GM23338 (cell line): ENCODE measurements around the gene CACNB2. TPM values are rescaled to one million over a fixed set of nuclear protein-coding genes. Genes with fewer than 3 reads are reported as not detected.

Experiments
- ATAC-seq: fragments of 200-7000 bp; cut with Tn5 transposase; 3 replicates; pipeline ENCODE4 v1.9.1; 2020
- DNase-seq: peaks from one replicate; pipeline ENCODE4 v3.0.0-alpha.2; 2015; ENCODE audit warnings: low spot score
- H2AFZ ChIP-seq: fragments of 200-600 bp; sonication (generic); 2 replicates; pipeline ENCODE4 v1.8.0; 2016; ENCODE audit warnings: antibody characterized with exemption, mild to moderate bottlenecking, moderate library complexity
- H3F3A ChIP-seq: fragments of 200-600 bp; sonication (generic); replicated peaks from 2 replicates; pipeline ENCODE4 v1.8.0; 2017; ENCODE audit warnings: antibody characterized with exemption, mixed run types, low read depth
- H3K27ac ChIP-seq: fragments of 200-600 bp; sonication (generic); 2 replicates; pipeline ENCODE4 v1.6.1; 2016; ENCODE audit warnings: low read depth
- H3K27me3 ChIP-seq: fragments of 200-600 bp; sonication (generic); 2 replicates; pipeline ENCODE4 v1.8.0; 2016; ENCODE audit warnings: mild to moderate bottlenecking, mixed run types, moderate library complexity; ENCODE audit not compliant: insufficient read depth
- H3K36me3 ChIP-seq: fragments of 200-600 bp; sonication (generic); 2 replicates; pipeline ENCODE4 v1.8.0; 2016; ENCODE audit warnings: mild to moderate bottlenecking; ENCODE audit not compliant: insufficient read depth
- H3K4me1 ChIP-seq: fragments of 200-600 bp; sonication (generic); 2 replicates; pipeline ENCODE4 v1.8.0; 2016; ENCODE audit warnings: mild to moderate bottlenecking, moderate library complexity; ENCODE audit not compliant: insufficient read depth
- H3K4me2 ChIP-seq: fragments of 200-600 bp; sonication (generic); 2 replicates; pipeline ENCODE4 v1.7.1; 2017; ENCODE audit warnings: mixed run types
- H3K4me3 ChIP-seq: fragments of 200-600 bp; sonication (generic); 2 replicates; pipeline ENCODE4 v1.6.1; 2016; ENCODE audit warnings: mixed run types
- H3K79me2 ChIP-seq: fragments of 200-600 bp; sonication (generic); replicated peaks from 2 replicates; pipeline ENCODE4 v1.8.0; 2017; ENCODE audit warnings: mild to moderate bottlenecking; ENCODE audit not compliant: insufficient read depth
- H3K9me2 ChIP-seq: fragments of 200-600 bp; sonication (generic); 2 replicates; pipeline ENCODE4 v1.8.0; 2017; ENCODE audit not compliant: insufficient read depth
- H4K20me1 ChIP-seq: fragments of 200-600 bp; sonication (generic); replicated peaks from 2 replicates; pipeline ENCODE4 v1.8.0; 2017; ENCODE audit warnings: mild to moderate bottlenecking; ENCODE audit not compliant: insufficient read depth
- H3K27ac Mint-ChIP-seq: 2 replicates; pipeline ENCODE4 v1.8.0; 2020; ENCODE audit warnings: inconsistent platforms, mild to moderate bottlenecking, moderate library complexity, mixed read lengths
- H3K27me3 Mint-ChIP-seq: 3 replicates; pipeline ENCODE4 v1.8.0; 2022; ENCODE audit warnings: low read depth, mild to moderate bottlenecking, moderate library complexity, mixed read lengths, inconsistent platforms; ENCODE audit not compliant: insufficient read depth, poor library complexity
- H3K36me3 Mint-ChIP-seq: 3 replicates; pipeline ENCODE4 v1.8.0; 2021; ENCODE audit warnings: low read depth, mild to moderate bottlenecking, inconsistent platforms, moderate library complexity, mixed read lengths
- H3K4me1 Mint-ChIP-seq: 3 replicates; pipeline ENCODE4 v1.8.0; 2020; ENCODE audit warnings: mild to moderate bottlenecking, inconsistent platforms, mixed read lengths
- H3K4me3 Mint-ChIP-seq: 3 replicates; pipeline ENCODE4 v1.8.0; 2021; ENCODE audit warnings: moderate library complexity, mild to moderate bottlenecking, inconsistent platforms, mixed read lengths
- H3K9me3 Mint-ChIP-seq: 3 replicates; pipeline ENCODE4 v1.8.0; 2020; ENCODE audit warnings: moderate library complexity, mild to moderate bottlenecking, inconsistent platforms, mixed read lengths
- CREB1 ChIP-seq: fragments of 250-450 bp; sonication (Bioruptor Pico); IDR thresholded peaks from 2 replicates; pipeline ENCODE4 v1.5.0; 2020; ENCODE audit warnings: low read depth, mild to moderate bottlenecking, moderate library complexity
- EZH2 ChIP-seq: fragments of 200-600 bp; sonication (generic); IDR thresholded peaks from one replicate; pipeline ENCODE4 v1.8.0; 2017; ENCODE audit warnings: antibody characterized with exemption, mild to moderate bottlenecking, low read depth; ENCODE audit not compliant: unreplicated experiment
- EZH2phosphoT487 ChIP-seq: fragments of 200-600 bp; sonication (generic); IDR thresholded peaks from one replicate; pipeline ENCODE4 v1.8.1; 2018; ENCODE audit warnings: antibody characterized with exemption; ENCODE audit not compliant: unreplicated experiment
- JUNB ChIP-seq: IDR thresholded peaks from one replicate; pipeline ENCODE4 v1.6.1; 2016; ENCODE audit warnings: antibody characterized with exemption; ENCODE audit not compliant: unreplicated experiment
- NANOG ChIP-seq: IDR thresholded peaks from 2 replicates; pipeline ENCODE4 v1.6.1; 2016; ENCODE audit warnings: antibody characterized with exemption, borderline replicate concordance
- POLR2AphosphoS5 ChIP-seq: IDR thresholded peaks from 2 replicates; pipeline ENCODE4 v1.6.1; 2016; ENCODE audit warnings: antibody characterized with exemption, low read depth
- STAT1 ChIP-seq: IDR thresholded peaks from one replicate; pipeline ENCODE4 v1.6.1; 2016; ENCODE audit warnings: antibody characterized with exemption; ENCODE audit not compliant: unreplicated experiment
- ZNF114 ChIP-seq: fragments of 250-450 bp; sonication (Bioruptor Pico); IDR thresholded peaks from 2 replicates; pipeline ENCODE4 v1.5.0; 2020; ENCODE audit warnings: mild to moderate bottlenecking, moderate library complexity
- ZNF331 ChIP-seq: fragments of 250-450 bp; sonication (Bioruptor Pico); IDR thresholded peaks from 2 replicates; pipeline ENCODE4 v1.5.0; 2020; ENCODE audit warnings: low read depth, mild to moderate bottlenecking, moderate library complexity
- polyA plus RNA-seq: library from polyadenylated mRNA; unstranded; fragments of >200 nt; fragmentation: Nextera tagmentation; extraction: Ambion mirVana; gene quantifications from 2 replicates; pipeline ENCODE4 v1.2.1, GENCODE V29; 2016
- total RNA-seq: library from RNA; depleted of rRNA; stranded (reverse); fragments of >200 nt; shearing (Covaris generic); gene quantifications from 2 replicates; pipeline ENCODE4 v1.2.3, GENCODE V29; 2014
- TF ChIP-seq, protein P1 (sequence below), 2 experiments: fragments of 200-600 bp in 1 of 2; sonication (generic) in 1 of 2; conservative IDR thresholded peaks; 2 replicates each; pipeline versions ENCODE4 v1.5.1 to v1.6.1; 2016 to 2017; ENCODE audit warnings: antibody characterized with exemption in 2 of 2, low read depth in 2 of 2, mild to moderate bottlenecking in 2 of 2, moderate library complexity in 1 of 2
- TF ChIP-seq, protein P2 (sequence below): IDR thresholded peaks from 2 replicates; pipeline ENCODE4 v1.6.1; 2016; ENCODE audit warnings: antibody characterized with exemption
- TF ChIP-seq, protein P3 (sequence below): fragments of 250-450 bp; sonication (Bioruptor Pico); IDR thresholded peaks from 2 replicates; pipeline ENCODE4 v1.5.0; 2020; ENCODE audit warnings: mild to moderate bottlenecking, moderate library complexity
- TF ChIP-seq, protein P4 (sequence below): IDR thresholded peaks from one replicate; pipeline ENCODE4 v1.6.1; 2018; ENCODE audit warnings: antibody characterized with exemption; ENCODE audit not compliant: unreplicated experiment

CACNB2 gene
- total and polyA plus RNA-seq, 2 experiments from 2014 or later, result 5.0 to 5.9 TPM

DNA sequence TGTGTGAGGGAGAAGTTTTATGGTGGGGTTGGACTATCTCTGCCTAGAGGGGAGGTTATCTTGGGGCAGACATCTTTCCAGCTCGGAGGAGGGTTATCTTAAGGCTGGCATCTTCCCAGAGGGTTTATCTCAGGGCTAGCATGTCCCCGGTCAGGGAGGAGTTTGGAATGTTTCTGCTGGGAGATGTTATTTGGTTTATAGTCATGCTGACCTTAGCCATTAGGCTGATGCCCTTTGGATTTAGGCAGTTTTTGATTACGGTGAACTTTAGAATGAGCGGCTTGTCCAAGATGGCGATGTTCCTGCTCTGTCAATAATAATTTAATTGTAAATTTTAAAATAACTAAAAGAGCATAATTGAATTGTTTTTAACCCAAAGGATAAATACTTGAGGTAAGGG lies 236.4 kb downstream of the CACNB2 start:
- Mint-ChIP-seq H3K27ac (no peak overlapping the region), H3K36me3 (peaks cover 8% of the 10 kb centered on the region; the same call in 2 of the 3 replicates), H3K27me3 (peaks cover 8% of the 10 kb centered on the region), H3K9me3 (peaks cover 12% of the 10 kb centered on the region; the same call in 2 of the 3 replicates), H3K4me1 (no peaks in the 10 kb centered on the region), H3K4me3 (no peak overlapping the region)
- Histone ChIP-seq H3K27ac (no peak overlapping the region), H3K79me2 (no peaks in the 10 kb centered on the region), H3F3A (no peaks in the 10 kb centered on the region), H2AFZ (no peak overlapping the region), H3K4me1 (no peaks in the 10 kb centered on the region), H3K36me3 (0 out of 2 replicates have a peak, but pooled peaks cover 5% of the 10 kb centered on the region), H3K27me3 (no peaks in the 10 kb centered on the region), H3K4me3 (no peak overlapping the region), H3K9me2 (no peaks in the 10 kb centered on the region; the same call in 1 of the 2 replicates), H3K4me2 (no peak overlapping the region), H4K20me1 (no peaks in the 10 kb centered on the region)
- no peak for ATAC-seq
- no peak for DNase-seq
- TF ChIP-seq, protein P1, sequence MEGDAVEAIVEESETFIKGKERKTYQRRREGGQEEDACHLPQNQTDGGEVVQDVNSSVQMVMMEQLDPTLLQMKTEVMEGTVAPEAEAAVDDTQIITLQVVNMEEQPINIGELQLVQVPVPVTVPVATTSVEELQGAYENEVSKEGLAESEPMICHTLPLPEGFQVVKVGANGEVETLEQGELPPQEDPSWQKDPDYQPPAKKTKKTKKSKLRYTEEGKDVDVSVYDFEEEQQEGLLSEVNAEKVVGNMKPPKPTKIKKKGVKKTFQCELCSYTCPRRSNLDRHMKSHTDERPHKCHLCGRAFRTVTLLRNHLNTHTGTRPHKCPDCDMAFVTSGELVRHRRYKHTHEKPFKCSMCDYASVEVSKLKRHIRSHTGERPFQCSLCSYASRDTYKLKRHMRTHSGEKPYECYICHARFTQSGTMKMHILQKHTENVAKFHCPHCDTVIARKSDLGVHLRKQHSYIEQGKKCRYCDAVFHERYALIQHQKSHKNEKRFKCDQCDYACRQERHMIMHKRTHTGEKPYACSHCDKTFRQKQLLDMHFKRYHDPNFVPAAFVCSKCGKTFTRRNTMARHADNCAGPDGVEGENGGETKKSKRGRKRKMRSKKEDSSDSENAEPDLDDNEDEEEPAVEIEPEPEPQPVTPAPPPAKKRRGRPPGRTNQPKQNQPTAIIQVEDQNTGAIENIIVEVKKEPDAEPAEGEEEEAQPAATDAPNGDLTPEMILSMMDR (conservative IDR thresholded peaks at IDR 0.05; ENCODE audit: low read depth in 2 of 2), result no peak
- TF ChIP-seq JUNB (no peak), EZH2phosphoT487 (no peak), ZNF331 (CRISPR knock-in tag) (no peak), STAT1 (no peak), EZH2 (no peak), CREB1 (no peak), POLR2AphosphoS5 (no peak), NANOG (no peak), ZNF114 (CRISPR knock-in tag) (no peak)
- TF ChIP-seq, protein P2, sequence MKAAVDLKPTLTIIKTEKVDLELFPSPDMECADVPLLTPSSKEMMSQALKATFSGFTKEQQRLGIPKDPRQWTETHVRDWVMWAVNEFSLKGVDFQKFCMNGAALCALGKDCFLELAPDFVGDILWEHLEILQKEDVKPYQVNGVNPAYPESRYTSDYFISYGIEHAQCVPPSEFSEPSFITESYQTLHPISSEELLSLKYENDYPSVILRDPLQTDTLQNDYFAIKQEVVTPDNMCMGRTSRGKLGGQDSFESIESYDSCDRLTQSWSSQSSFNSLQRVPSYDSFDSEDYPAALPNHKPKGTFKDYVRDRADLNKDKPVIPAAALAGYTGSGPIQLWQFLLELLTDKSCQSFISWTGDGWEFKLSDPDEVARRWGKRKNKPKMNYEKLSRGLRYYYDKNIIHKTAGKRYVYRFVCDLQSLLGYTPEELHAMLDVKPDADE, result no peak
- TF ChIP-seq, protein P3, sequence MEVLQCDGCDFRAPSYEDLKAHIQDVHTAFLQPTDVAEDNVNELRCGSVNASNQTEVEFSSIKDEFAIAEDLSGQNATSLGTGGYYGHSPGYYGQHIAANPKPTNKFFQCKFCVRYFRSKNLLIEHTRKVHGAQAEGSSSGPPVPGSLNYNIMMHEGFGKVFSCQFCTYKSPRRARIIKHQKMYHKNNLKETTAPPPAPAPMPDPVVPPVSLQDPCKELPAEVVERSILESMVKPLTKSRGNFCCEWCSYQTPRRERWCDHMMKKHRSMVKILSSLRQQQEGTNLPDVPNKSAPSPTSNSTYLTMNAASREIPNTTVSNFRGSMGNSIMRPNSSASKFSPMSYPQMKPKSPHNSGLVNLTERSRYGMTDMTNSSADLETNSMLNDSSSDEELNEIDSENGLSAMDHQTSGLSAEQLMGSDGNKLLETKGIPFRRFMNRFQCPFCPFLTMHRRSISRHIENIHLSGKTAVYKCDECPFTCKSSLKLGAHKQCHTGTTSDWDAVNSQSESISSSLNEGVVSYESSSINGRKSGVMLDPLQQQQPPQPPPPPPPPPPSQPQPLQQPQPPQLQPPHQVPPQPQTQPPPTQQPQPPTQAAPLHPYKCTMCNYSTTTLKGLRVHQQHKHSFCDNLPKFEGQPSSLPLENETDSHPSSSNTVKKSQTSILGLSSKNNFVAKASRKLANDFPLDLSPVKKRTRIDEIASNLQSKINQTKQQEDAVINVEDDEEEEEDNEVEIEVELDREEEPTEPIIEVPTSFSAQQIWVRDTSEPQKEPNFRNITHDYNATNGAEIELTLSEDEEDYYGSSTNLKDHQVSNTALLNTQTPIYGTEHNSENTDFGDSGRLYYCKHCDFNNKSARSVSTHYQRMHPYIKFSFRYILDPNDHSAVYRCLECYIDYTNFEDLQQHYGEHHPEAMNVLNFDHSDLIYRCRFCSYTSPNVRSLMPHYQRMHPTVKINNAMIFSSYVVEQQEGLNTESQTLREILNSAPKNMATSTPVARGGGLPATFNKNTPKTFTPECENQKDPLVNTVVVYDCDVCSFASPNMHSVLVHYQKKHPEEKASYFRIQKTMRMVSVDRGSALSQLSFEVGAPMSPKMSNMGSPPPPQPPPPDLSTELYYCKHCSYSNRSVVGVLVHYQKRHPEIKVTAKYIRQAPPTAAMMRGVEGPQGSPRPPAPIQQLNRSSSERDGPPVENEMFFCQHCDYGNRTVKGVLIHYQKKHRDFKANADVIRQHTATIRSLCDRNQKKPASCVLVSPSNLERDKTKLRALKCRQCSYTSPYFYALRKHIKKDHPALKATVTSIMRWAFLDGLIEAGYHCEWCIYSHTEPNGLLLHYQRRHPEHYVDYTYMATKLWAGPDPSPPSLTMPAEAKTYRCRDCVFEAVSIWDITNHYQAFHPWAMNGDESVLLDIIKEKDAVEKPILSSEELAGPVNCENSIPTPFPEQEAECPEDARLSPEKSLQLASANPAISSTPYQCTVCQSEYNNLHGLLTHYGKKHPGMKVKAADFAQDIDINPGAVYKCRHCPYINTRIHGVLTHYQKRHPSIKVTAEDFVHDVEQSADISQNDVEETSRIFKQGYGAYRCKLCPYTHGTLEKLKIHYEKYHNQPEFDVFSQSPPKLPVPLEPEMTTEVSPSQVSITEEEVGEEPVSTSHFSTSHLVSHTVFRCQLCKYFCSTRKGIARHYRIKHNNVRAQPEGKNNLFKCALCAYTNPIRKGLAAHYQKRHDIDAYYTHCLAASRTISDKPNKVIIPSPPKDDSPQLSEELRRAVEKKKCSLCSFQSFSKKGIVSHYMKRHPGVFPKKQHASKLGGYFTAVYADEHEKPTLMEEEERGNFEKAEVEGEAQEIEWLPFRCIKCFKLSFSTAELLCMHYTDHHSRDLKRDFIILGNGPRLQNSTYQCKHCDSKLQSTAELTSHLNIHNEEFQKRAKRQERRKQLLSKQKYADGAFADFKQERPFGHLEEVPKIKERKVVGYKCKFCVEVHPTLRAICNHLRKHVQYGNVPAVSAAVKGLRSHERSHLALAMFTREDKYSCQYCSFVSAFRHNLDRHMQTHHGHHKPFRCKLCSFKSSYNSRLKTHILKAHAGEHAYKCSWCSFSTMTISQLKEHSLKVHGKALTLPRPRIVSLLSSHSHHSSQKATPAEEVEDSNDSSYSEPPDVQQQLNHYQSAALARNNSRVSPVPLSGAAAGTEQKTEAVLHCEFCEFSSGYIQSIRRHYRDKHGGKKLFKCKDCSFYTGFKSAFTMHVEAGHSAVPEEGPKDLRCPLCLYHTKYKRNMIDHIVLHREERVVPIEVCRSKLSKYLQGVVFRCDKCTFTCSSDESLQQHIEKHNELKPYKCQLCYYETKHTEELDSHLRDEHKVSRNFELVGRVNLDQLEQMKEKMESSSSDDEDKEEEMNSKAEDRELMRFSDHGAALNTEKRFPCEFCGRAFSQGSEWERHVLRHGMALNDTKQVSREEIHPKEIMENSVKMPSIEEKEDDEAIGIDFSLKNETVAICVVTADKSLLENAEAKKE (CRISPR knock-in tag), result no peak
- TF ChIP-seq, protein P4, sequence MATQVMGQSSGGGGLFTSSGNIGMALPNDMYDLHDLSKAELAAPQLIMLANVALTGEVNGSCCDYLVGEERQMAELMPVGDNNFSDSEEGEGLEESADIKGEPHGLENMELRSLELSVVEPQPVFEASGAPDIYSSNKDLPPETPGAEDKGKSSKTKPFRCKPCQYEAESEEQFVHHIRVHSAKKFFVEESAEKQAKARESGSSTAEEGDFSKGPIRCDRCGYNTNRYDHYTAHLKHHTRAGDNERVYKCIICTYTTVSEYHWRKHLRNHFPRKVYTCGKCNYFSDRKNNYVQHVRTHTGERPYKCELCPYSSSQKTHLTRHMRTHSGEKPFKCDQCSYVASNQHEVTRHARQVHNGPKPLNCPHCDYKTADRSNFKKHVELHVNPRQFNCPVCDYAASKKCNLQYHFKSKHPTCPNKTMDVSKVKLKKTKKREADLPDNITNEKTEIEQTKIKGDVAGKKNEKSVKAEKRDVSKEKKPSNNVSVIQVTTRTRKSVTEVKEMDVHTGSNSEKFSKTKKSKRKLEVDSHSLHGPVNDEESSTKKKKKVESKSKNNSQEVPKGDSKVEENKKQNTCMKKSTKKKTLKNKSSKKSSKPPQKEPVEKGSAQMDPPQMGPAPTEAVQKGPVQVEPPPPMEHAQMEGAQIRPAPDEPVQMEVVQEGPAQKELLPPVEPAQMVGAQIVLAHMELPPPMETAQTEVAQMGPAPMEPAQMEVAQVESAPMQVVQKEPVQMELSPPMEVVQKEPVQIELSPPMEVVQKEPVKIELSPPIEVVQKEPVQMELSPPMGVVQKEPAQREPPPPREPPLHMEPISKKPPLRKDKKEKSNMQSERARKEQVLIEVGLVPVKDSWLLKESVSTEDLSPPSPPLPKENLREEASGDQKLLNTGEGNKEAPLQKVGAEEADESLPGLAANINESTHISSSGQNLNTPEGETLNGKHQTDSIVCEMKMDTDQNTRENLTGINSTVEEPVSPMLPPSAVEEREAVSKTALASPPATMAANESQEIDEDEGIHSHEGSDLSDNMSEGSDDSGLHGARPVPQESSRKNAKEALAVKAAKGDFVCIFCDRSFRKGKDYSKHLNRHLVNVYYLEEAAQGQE, result no peak
